Thymus (tissue), 11 donors: Measurements from ENCODE around the gene KIAA1614. TPM values are rescaled to one million over a fixed set of nuclear protein-coding genes. Genes with fewer than 3 reads are reported as not detected.
A peak's percentile ranks its signal among the peaks of the same experiment; 100 is the strongest.

ENCODE experiments used
- DNase-seq, 9 donors: peaks; one replicate each; pipeline ENCODE4 v3.0.0-alpha.2; 2013; ENCODE audit warnings: low spot score in 9 of 9, low read depth in 6 of 9, missing footprints in 1 of 9
- H3K27ac ChIP-seq, 2 donors: one replicate each; pipeline ENCODE4 v1.5.1; 2013; ENCODE audit warnings: control low read depth in 1 of 2, low read depth in 1 of 2, low read length in 1 of 2, mild to moderate bottlenecking in 1 of 2, moderate library complexity in 1 of 2
- H3K27me3 ChIP-seq, 2 donors: one replicate each; pipeline ENCODE4 v1.5.1; 2013; ENCODE audit warnings: low read length in 1 of 2; ENCODE audit not compliant: control insufficient read depth in 2 of 2, insufficient read depth in 1 of 2
- H3K36me3 ChIP-seq, 2 donors: one replicate each; pipeline ENCODE4 v1.5.1; 2013; ENCODE audit warnings: low read length in 1 of 2, mild to moderate bottlenecking in 1 of 2, moderate library complexity in 1 of 2; ENCODE audit not compliant: control insufficient read depth in 2 of 2, insufficient read depth in 2 of 2
- H3K4me1 ChIP-seq, 2 donors: one replicate each; pipeline ENCODE4 v1.5.1; 2013; ENCODE audit warnings: low read length in 2 of 2; ENCODE audit not compliant: control insufficient read depth in 2 of 2, insufficient read depth in 2 of 2
- H3K4me3 ChIP-seq, 2 donors: one replicate each; pipeline ENCODE4 v1.5.1; 2013; ENCODE audit warnings: low read length in 2 of 2, control low read depth in 1 of 2, mild to moderate bottlenecking in 1 of 2
- H3K9me3 ChIP-seq, 2 donors: one replicate each; pipeline ENCODE4 v1.5.1; 2013; ENCODE audit warnings: low read length in 1 of 2, mild to moderate bottlenecking in 1 of 2; ENCODE audit not compliant: control insufficient read depth in 2 of 2, insufficient read depth in 1 of 2
- WGBS: extraction: QIAGEN DNeasy Blood & Tissue Kit; methylation state at CpG from one replicate; pipeline ENCODE4 v1.1.7; 2013; 5-methylcytosine and 5-hydroxymethylcytosine counted together
- polyA plus RNA-seq: library from polyadenylated mRNA; stranded (reverse); fragments of 200-250 nt; gene quantifications from one replicate; pipeline ENCODE4 v1.2.3, GENCODE V29; 2013
- total RNA-seq: library from RNA; stranded (reverse); fragments of 120-200 nt; gene quantifications from one replicate; pipeline ENCODE4 v1.2.4, GENCODE V29; 2013
- donor health status: healthy.

The KIAA1614 gene
- total and polyA plus RNA-seq, 2 donors: 0.84 to 0.94 TPM

DNA sequence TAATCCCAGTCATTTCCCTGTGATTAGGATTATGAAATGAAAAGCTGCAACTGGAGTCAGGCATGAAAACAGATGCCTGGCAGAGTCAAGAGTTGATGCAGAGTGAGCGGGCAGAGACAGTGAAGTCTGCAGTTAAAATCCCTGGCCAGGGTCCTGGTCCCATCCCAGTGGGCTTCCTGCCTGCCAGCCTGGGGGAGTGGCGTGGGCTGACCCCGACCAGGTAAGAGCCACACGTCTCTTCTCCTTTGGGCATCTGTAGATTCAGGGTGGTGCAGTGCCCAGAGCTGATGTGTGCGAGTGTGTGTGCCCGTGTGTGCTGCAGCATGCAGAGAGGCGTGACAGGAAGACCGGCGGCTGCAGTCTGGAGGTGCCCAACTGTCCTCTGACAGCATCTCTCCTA is 6.2 kb upstream of the KIAA1614 start:
- H3K4me3 ChIP-seq: no peak overlapping the region
- no peak for DNase-seq
- WGBS: 96% methylated on average over 9 of the region's 9 CpGs
- H3K36me3 ChIP-seq: no peaks in the 10 kb centered on the region
- no peaks in the 10 kb centered on the region for H3K9me3 ChIP-seq
- peaks cover 3 to 10% of the 10 kb centered on the region in 2 donors for H3K27me3 ChIP-seq
- peaks cover 7 to 8% of the 10 kb centered on the region in 2 donors for H3K4me1 ChIP-seq
- no peak overlapping the region for H3K27ac ChIP-seq

DNA sequence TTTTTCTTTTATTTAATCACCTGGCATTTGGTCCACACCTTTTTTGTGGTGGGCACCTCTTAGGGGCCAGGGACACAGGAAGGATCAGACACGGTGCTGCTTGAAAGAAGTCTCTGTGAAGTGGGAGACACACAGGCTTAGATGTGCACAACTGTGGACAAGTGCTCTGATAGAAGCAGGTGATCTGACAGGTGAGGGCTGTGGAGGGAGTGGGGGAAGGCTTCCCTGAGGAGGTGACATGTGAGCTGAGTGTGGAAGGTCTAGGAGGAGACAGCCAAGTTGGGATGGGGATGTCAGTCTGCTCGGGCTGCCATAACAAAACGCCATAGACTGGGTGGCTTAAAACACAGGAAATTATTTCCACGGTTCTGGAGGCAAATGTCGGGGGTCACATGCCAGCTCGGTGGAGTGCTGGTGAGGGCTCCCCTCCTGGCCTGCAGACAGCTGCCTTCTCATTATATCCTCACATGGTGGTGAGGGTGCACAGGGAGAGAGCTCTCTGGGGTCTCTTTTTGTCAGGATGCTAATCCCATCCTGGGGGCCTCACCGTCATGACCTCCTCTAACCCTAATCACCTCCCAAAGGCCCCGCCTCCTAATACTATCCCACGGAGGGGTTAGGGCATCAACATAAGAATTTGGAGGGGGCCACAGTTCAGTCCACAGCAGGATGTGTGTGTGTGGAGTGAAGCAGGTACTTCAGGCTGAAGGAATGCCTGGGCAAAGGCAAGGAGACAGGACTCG is 5.2 kb upstream of the KIAA1614 start:
- H3K4me1 ChIP-seq: peaks cover 15 to 16% of the 10 kb centered on the region in 2 donors
- H3K9me3 ChIP-seq: no peaks in the 10 kb centered on the region
- no peaks in the 10 kb centered on the region for H3K36me3 ChIP-seq
- peaks cover 12 to 20% of the 10 kb centered on the region in 2 donors for H3K27me3 ChIP-seq
- no peak overlapping the region for H3K27ac ChIP-seq
- DNase-seq: no peak
- WGBS: 93% methylated on average over 10 of the region's 10 CpGs
- H3K4me3 ChIP-seq: no peak overlapping the region

DNA sequence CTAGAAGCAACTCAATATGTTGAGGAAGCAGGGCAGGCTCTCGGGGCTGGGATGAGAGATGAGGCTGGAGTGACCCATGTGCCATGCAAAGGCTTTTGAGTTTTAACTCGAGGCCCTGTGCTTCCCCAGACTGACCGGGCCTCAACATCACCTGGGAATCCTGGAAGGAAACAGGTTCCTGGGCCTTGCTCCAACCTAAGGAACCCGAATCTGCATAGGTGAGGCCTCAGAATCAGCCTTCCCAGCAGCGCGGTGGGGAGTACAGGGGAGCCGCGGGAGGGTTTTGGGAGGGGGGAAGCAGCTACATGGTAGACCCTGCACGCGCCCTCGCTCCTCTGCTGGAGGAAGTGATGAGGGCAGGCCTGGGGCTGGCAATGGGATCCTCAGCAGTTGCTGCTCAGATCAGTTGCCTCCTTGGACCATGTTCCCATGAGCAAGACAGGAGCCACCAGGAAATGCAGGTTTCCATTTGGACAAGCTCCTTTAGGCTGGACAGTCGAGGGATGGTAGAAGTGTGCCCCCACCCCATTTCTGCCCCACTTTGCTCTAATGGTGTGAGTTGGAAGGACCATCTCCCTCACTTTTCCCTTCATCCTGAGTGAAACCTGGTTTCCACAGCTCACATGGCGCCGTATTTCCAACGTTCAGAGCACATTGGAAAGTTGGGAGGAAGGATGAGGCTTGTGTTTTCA is 4.5 kb upstream of the KIAA1614 start:
- Histone ChIP-seq H3K9me3 (no peaks in the 10 kb centered on the region), H3K27me3 (peaks cover 19 to 27% of the 10 kb centered on the region in 2 donors), H3K4me3 (no peak overlapping the region), H3K36me3 (no peaks in the 10 kb centered on the region), H3K4me1 (peaks cover 16 to 21% of the 10 kb centered on the region in 2 donors), H3K27ac (no peak overlapping the region)
- 96% methylated on average over 15 of the region's 15 CpGs for WGBS
- no peak for DNase-seq

DNA sequence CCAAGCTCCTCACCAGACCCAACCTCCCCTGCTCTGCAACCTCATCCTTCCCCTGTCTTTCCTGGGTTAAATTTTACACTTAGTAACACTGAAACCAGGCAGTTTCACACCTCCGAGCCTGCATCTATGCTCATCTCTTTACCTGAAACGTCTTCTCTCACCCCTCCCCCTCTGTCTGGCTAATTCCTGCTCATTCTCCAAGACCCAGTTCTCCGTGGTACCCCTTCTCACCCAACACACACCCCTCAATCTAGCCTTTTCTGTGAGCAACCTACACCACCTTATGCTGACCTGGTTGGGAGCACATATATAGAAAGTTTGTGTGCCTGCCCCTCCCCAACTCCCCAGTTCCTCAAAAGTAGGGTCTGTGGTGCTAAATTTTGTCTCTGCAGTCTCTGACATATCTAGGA is 3.7 kb upstream of the KIAA1614 start:
- peaks cover 16 to 21% of the 10 kb centered on the region in 2 donors for H3K4me1 ChIP-seq
- no peak overlapping the region for H3K4me3 ChIP-seq
- 90% methylated on average over 3 of the region's 3 CpGs for WGBS
- no peak for DNase-seq
- H3K9me3 ChIP-seq: no peaks in the 10 kb centered on the region
- no peak overlapping the region for H3K27ac ChIP-seq
- no peaks in the 10 kb centered on the region for H3K36me3 ChIP-seq
- peaks cover 26 to 35% of the 10 kb centered on the region in 2 donors for H3K27me3 ChIP-seq

DNA sequence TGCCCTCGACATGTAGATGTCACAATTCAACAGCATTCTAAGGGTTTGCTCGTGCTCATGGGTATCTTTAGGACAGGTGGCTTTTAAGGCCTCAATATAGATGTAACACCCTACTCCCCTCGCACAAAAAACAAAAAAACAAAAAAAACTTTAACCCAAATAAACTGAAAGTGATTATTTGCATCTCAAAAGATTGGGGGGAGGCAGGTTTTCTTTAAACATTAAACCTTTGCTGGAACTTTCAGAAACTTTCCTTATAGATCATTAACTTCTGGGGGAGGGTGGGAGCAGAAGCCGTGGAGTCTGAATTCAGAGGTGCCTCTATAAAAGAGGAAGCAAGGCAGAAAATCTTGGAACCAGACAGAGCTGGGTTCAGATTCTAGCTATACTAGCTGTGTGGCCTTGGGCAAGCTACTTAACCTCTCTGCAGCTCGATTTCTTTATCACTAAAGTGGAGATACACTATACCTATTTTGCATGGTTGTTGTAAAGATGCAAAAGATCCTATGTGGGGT is 3.2 kb upstream of the KIAA1614 start:
- Histone ChIP-seq H3K4me3 (no peak overlapping the region), H3K4me1 (peaks cover 16 to 21% of the 10 kb centered on the region in 2 donors), H3K27me3 (peaks cover 28 to 40% of the 10 kb centered on the region in 2 donors), H3K9me3 (no peaks in the 10 kb centered on the region), H3K27ac (no peak overlapping the region), H3K36me3 (no peaks in the 10 kb centered on the region)
- no peak for DNase-seq
- 81% methylated on average over 5 of the region's 5 CpGs for WGBS

DNA sequence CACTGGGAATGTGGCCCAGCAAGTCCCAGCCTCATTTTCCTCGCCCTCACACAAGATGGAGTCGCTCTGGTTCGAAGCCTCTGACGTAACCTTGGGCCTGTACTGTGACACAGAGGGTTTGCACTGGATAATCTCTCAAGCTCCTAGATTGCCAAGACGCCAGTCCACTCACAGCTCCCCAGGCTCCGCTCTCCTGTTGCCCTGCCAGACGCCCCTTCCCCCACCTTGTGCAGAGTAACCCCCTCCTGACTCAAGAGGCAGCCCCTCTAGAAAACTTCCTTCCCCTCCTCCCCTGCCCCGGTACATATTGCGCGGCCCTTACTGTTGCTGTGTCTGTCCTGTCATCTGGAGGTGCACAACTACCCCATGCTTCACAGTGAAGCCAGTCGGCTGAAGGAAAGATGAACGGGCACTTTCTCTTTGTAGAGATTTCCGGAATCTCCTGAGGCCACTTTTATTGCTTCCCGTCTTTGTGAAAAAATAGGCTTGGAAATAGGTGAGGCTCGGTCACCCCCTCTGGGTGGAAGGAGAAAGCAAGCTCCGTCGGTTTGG is 981 bp upstream of the KIAA1614 start:
- Histone ChIP-seq H3K27ac (peak overlapping the region in 1 of 2 donors; percentile 13), H3K4me3 (peak overlapping the region; percentile 32 to 56), H3K27me3 (peaks cover 30 to 58% of the 10 kb centered on the region in 2 donors), H3K4me1 (peaks cover 16 to 21% of the 10 kb centered on the region in 2 donors), H3K9me3 (no peaks in the 10 kb centered on the region), H3K36me3 (no peaks in the 10 kb centered on the region)
- 41% methylated on average over 17 of the region's 17 CpGs for WGBS
- DNase-seq: no peak

DNA sequence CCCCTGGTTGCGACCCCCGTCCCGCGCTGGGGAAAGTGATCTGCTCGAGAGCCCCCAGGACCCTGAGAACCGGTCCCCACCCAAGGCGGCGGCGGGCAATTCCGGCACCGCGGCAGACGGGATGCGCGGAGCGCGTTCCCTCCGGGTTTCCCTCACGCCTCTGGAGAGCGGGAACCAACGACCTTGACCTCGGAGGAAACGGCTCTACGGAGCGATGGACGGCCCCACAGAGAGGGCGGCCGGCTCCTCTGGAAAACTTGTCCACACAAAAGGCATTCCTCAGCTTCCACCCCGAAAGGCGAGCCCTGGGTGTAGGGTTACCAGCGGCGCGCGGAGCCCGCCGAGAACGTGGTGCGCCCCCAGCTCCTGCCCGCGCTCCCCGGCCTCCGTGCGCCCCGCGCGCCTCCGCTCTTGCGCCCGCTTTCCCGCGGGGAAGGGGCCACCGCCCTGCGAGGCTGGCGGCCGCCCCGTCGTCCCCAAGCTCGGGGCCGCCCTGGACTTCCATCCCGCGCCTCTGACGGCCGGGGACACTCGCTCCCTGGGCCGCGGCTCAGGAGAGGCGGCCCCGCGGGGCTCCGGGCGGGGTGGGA is 391 bp upstream of the KIAA1614 start:
- WGBS: 1% methylated on average over 71 of the region's 71 CpGs
- H3K4me1 ChIP-seq: peaks cover 19 to 23% of the 10 kb centered on the region in 2 donors
- DNase-seq: no peak

DNA sequence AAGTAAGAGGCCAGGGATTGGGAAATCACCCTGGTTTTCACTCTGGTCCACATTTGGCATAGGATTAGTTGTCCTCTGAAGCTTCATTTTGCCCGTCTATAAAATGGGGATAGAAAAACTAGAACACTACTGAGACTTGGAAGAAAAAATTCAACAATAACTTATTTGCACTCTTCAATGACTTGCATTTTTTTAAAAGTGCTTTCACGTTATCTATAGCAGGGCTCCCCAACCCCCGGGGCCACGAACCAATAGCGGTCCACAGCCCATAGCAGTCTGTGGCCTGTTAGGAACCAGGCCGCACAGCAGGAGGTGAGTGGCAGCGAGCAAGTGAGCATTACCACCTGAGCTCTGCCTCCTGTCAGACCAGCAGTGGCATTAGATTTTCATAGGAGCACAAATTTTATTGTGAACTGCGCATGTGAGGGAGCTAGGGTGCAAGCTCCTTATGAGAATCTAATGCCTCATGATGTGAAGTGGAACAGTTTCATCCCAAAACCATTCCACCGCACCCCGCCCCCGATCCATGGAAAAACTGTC is 2.8 kb downstream of the KIAA1614 start:
- no peak overlapping the region for H3K27ac ChIP-seq
- DNase-seq: no peak
- WGBS: 97% methylated on average over 11 of the region's 11 CpGs
- H3K27me3 ChIP-seq: peaks cover 30 to 63% of the 10 kb centered on the region in 2 donors
- no peak overlapping the region for H3K4me3 ChIP-seq
- H3K4me1 ChIP-seq: peaks cover 46 to 51% of the 10 kb centered on the region in 2 donors
- peaks cover 0 to 16% of the 10 kb centered on the region in 2 donors for H3K9me3 ChIP-seq
- H3K36me3 ChIP-seq: no peaks in the 10 kb centered on the region

More for the DNA sequence above, 391 bp upstream of the KIAA1614 start:
- Histone ChIP-seq H3K27me3 (peaks cover 30 to 61% of the 10 kb centered on the region in 2 donors), H3K27ac (no peak overlapping the region), H3K4me3 (peak overlapping the region; percentile 32 to 56), H3K36me3 (no peaks in the 10 kb centered on the region), H3K9me3 (no peaks in the 10 kb centered on the region)
